ENCODE results near the gene SCN10A. TPM values are rescaled to one million over a fixed set of nuclear protein-coding genes. Genes with fewer than 3 reads are reported as not detected.

Gene SCN10A
- total RNA-seq, 4 donors from 2014 or later = not detected

GRCh38 chr3:38707730-38708129 is 108.3 kb downstream of the SCN10A start:
- no peaks in the 10 kb centered on the region for H3K4me1 ChIP-seq
- H3K36me3 ChIP-seq = no peaks in the 10 kb centered on the region
- DNase-seq = no peak
- no peak for TF ChIP-seq CTCF (IDR thresholded peaks at IDR 0.05)
- no peak for TF ChIP-seq POLR2A (IDR thresholded peaks at IDR 0.05)
- intact Hi-C loops (cut with DNase I) = no loop called here
- H3K9me3 ChIP-seq = no peaks in the 10 kb centered on the region
- no peak overlapping the region for H3K4me3 ChIP-seq
- H3K27me3 ChIP-seq = peaks cover 0 to 15% (median 0%) of the 10 kb centered on the region in 4 donors
- WGBS, 2 donors = 0 to 17% methylated on average over 1 of the region's 1 CpG
- H3K27ac ChIP-seq = no peak overlapping the region

GRCh38 chr3:38706961-38707360 is 109.1 kb downstream of the SCN10A start:
- WGBS, 2 donors = 39 to 42% methylated on average over 2 of the region's 2 CpGs
- Histone ChIP-seq H3K36me3 (no peaks in the 10 kb centered on the region), H3K9me3 (no peaks in the 10 kb centered on the region), H3K27ac (no peak overlapping the region), H3K4me1 (no peaks in the 10 kb centered on the region), H3K27me3 (peaks cover 0 to 15% (median 0%) of the 10 kb centered on the region in 4 donors), H3K4me3 (no peak overlapping the region)
- intact Hi-C loops (cut with DNase I) = no loop called here
- DNase-seq = no peak
- no peak for TF ChIP-seq POLR2A (IDR thresholded peaks at IDR 0.05)

- Histone ChIP-seq H3K4me3 (no peak overlapping the region), H3K27me3 (no peaks in the 10 kb centered on the region), H3K36me3 (no peaks in the 10 kb centered on the region), H3K9me3 (no peaks in the 10 kb centered on the region), H3K4me1 (no peaks in the 10 kb centered on the region), H3K27ac (no peak overlapping the region)
- 59 to 60% methylated on average over 3 of the region's 3 CpGs for WGBS, 2 donors
- no peak for DNase-seq
- TF ChIP-seq CTCF (IDR thresholded peaks at IDR 0.05) = no peak
- TF ChIP-seq POLR2A (IDR thresholded peaks at IDR 0.05) = no peak
- intact Hi-C loops (cut with DNase I) = no loop called here
These were observed 113.8 kb downstream of the SCN10A start for GRCh38 chr3:38702231-38702630.

- WGBS, 2 donors = 65 to 79% methylated on average over 5 of the region's 5 CpGs
- intact Hi-C loops (cut with DNase I) = no loop called here
- TF ChIP-seq CTCF (IDR thresholded peaks at IDR 0.05) = no peak
- TF ChIP-seq POLR2A (IDR thresholded peaks at IDR 0.05) = no peak
These were observed 117.3 kb downstream of the SCN10A start for GRCh38 chr3:38698760-38699159.

GRCh38 chr3:38698061-38698460 is 118.0 kb downstream of the SCN10A start:
- no peak for DNase-seq
- TF ChIP-seq POLR2A (IDR thresholded peaks at IDR 0.05) (no peak), CTCF (IDR thresholded peaks at IDR 0.05) (no peak)
- 88 to 90% methylated on average over 4 to 12 of the region's 12 CpGs for WGBS, 2 donors
- H3K4me1 ChIP-seq = no peaks in the 10 kb centered on the region
- no peak overlapping the region for H3K4me3 ChIP-seq
- no peaks in the 10 kb centered on the region for H3K27me3 ChIP-seq
- intact Hi-C loops (cut with DNase I) = no loop called here
- no peaks in the 10 kb centered on the region for H3K9me3 ChIP-seq
- no peak overlapping the region for H3K27ac ChIP-seq
- no peaks in the 10 kb centered on the region for H3K36me3 ChIP-seq

More at GRCh38 chr3:38698760-38699159, 117.3 kb downstream of the SCN10A start:
- Histone ChIP-seq H3K9me3 (no peaks in the 10 kb centered on the region), H3K27me3 (no peaks in the 10 kb centered on the region), H3K27ac (no peak overlapping the region), H3K4me1 (no peaks in the 10 kb centered on the region), H3K36me3 (no peaks in the 10 kb centered on the region), H3K4me3 (no peak overlapping the region)
- no peak for DNase-seq

- no peaks in the 10 kb centered on the region for H3K36me3 ChIP-seq
- intact Hi-C loops (cut with DNase I) = no loop called here
- no peaks in the 10 kb centered on the region for H3K27me3 ChIP-seq
- H3K27ac ChIP-seq = no peak overlapping the region
- H3K4me1 ChIP-seq = no peaks in the 10 kb centered on the region
- no peaks in the 10 kb centered on the region for H3K9me3 ChIP-seq
- TF ChIP-seq CTCF (IDR thresholded peaks at IDR 0.05) (no peak), POLR2A (IDR thresholded peaks at IDR 0.05) (no peak)
- H3K4me3 ChIP-seq = no peak overlapping the region
- WGBS, 2 donors = 44 to 63% methylated on average over 2 of the region's 2 CpGs
- no peak for DNase-seq
These were observed 120.0 kb downstream of the SCN10A start for GRCh38 chr3:38696034-38696433.

Data from esophagus squamous epithelium (tissue), 5 donors.